Prostate gland (tissue), 2 donors: ENCODE results near the gene PHF11. TPM values are rescaled to one million over a fixed set of nuclear protein-coding genes. Genes with fewer than 3 reads are reported as not detected.

Experiments
- DNase-seq: peaks from one replicate; pipeline ENCODE4 v3.0.0-alpha.2; 2019; ENCODE audit warnings: low spot score
- H3K27ac ChIP-seq, 2 donors: fragments of 200-600 bp; sonication (generic); 2 replicates each; pipeline ENCODE4 v1.5.1; 2017 to 2019
- H3K27me3 ChIP-seq: fragments of 200-600 bp; sonication (generic); replicated peaks from 2 replicates; pipeline ENCODE4 v1.5.1; 2019; ENCODE audit not compliant: insufficient read depth
- H3K36me3 ChIP-seq, 2 donors: fragments of 200-600 bp; sonication (generic); 1 replicate in 1 of 2; 2 replicates in 1 of 2; pipeline versions ENCODE4 v1.5.1 to v1.8.1; 2017 to 2019
- H3K4me1 ChIP-seq: fragments of 200-600 bp; sonication (generic); replicated peaks from 2 replicates; pipeline ENCODE4 v1.5.1; 2019
- H3K4me3 ChIP-seq, 2 donors: fragments of 200-600 bp; sonication (generic); 2 replicates each; pipeline ENCODE4 v1.5.1; 2017 to 2019
- H3K9me3 ChIP-seq: fragments of 200-600 bp; sonication (generic); 2 replicates; pipeline ENCODE4 v1.5.1; 2017
- POLR2A ChIP-seq: fragments of 450-650 bp; IDR thresholded peaks from one replicate; pipeline ENCODE4 v1.6.1; 2016; ENCODE audit warnings: antibody characterized with exemption, mild to moderate bottlenecking
- POLR2AphosphoS5 ChIP-seq: sonication (generic); formaldehyde crosslinking; IDR thresholded peaks from one replicate; pipeline ENCODE4 v1.6.1; 2017; ENCODE audit warnings: antibody characterized with exemption
- WGBS: methylation state at CpG from one replicate; pipeline ENCODE4 v1.1.5; 2018; 5-methylcytosine and 5-hydroxymethylcytosine counted together
- intact Hi-C: fragments of 100-400 bp; cut with DNase I; formaldehyde crosslinking; loops from one replicate; pipeline ENCODE4 v1.14.2; 2022
- total RNA-seq, 2 donors: library from RNA; depleted of rRNA; stranded (reverse); fragments of >200 nt; gene quantifications; one replicate each; pipeline ENCODE4 v1.1.0, GENCODE V29; 2016
- TF ChIP-seq, protein P1 (sequence below), 4 experiments: fragments of 200-600 bp in 2 of 4; fragments of 450-650 bp in 2 of 4; sonication (generic) in 2 of 4; IDR thresholded peaks; 1 replicate in 3 of 4; 2 replicates in 1 of 4; pipeline ENCODE4 v1.5.1; 2016 to 2019; ENCODE audit warnings: antibody characterized with exemption in 4 of 4, mild to moderate bottlenecking in 2 of 4, moderate library complexity in 2 of 4

Gene PHF11
- total RNA-seq, 2 donors from 2014 or later = 28.5 to 29.5 TPM

DNA sequence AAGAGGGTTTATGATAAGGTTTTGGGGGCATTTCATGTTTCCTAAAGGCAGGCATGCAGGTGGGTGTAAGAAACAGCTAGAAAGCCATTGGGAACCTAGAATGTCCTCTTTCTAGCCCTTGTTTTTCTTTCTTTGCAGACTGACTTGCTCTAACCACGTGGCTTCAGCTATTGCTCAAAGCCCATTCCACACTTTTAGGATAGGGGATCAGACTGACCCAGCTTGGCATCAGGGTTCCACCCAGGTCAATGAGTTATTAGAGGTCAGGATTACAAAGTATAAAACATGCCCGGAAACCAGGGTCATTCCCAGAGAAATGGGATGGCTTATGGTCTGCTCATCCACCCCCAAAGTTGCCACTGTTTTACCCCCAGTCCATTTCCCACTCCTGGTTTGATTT lies 16.8 kb downstream of the PHF11 start:
- no peaks in the 10 kb centered on the region for H3K36me3 ChIP-seq
- no peaks in the 10 kb centered on the region for H3K4me1 ChIP-seq
- no peak overlapping the region for H3K4me3 ChIP-seq
- H3K27me3 ChIP-seq = no peaks in the 10 kb centered on the region
- 90% methylated on average over 2 of the region's 2 CpGs for WGBS
- intact Hi-C loops = no loop called here
- DNase-seq = no peak
- TF ChIP-seq, protein P1, sequence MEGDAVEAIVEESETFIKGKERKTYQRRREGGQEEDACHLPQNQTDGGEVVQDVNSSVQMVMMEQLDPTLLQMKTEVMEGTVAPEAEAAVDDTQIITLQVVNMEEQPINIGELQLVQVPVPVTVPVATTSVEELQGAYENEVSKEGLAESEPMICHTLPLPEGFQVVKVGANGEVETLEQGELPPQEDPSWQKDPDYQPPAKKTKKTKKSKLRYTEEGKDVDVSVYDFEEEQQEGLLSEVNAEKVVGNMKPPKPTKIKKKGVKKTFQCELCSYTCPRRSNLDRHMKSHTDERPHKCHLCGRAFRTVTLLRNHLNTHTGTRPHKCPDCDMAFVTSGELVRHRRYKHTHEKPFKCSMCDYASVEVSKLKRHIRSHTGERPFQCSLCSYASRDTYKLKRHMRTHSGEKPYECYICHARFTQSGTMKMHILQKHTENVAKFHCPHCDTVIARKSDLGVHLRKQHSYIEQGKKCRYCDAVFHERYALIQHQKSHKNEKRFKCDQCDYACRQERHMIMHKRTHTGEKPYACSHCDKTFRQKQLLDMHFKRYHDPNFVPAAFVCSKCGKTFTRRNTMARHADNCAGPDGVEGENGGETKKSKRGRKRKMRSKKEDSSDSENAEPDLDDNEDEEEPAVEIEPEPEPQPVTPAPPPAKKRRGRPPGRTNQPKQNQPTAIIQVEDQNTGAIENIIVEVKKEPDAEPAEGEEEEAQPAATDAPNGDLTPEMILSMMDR (IDR thresholded peaks at IDR 0.05) = no peak
- TF ChIP-seq POLR2AphosphoS5 (no peak), POLR2A (no peak)
- no peaks in the 10 kb centered on the region for H3K9me3 ChIP-seq
- no peak overlapping the region for H3K27ac ChIP-seq

DNA sequence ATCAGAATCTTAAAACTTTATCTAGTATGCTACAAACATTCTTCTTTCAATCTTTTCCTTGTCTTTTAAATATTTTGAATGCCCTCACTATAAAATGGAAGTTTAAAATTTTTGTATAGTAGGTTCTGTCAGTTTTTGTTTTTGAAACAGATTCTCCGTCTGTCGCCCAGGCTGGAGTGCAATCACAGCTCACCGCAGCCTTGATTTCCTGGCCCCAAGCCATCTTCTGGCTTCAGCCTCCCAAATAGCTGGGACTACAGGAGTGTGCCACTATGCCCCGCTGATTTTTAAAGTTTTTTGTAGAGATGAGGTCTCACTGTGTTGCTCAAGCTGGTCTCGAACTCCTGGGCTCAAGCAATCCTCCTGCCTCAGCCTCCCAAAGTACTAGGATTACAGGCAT lies 20.7 kb downstream of the PHF11 start:
- TF ChIP-seq POLR2A (no peak), POLR2AphosphoS5 (no peak)
- TF ChIP-seq, protein P1 (IDR thresholded peaks at IDR 0.05) = no peak

DNA sequence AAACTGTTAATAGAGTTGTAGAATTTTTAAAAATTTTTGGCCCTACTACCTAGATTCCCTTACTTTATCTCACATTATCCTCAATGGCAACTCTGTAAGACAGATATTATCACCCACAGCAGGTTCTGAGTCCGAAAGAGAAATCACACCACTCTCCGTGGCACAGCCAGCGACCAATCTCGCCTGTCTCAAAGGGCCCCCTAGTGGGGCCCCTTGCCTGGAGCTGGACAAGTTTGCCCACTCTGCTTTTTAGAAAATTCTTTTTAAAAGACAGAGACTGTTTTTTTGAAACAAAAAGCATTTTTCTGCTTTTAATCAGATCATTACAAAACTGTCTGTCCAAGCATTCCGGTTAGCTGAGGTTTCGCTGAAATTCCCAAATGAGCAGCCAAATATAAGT lies 21.7 kb downstream of the PHF11 start:
- no peak overlapping the region for H3K27ac ChIP-seq
- 78% methylated on average over 6 of the region's 6 CpGs for WGBS
- H3K36me3 ChIP-seq = no peaks in the 10 kb centered on the region
- intact Hi-C loops = no loop called here
- TF ChIP-seq POLR2AphosphoS5 = no peak
- TF ChIP-seq POLR2A = no peak
- TF ChIP-seq, protein P1 (IDR thresholded peaks at IDR 0.05) = no peak
- H3K4me3 ChIP-seq = no peak overlapping the region
- DNase-seq = no peak
- no peaks in the 10 kb centered on the region for H3K9me3 ChIP-seq
- no peaks in the 10 kb centered on the region for H3K27me3 ChIP-seq
- H3K4me1 ChIP-seq = no peaks in the 10 kb centered on the region

More for the DNA sequence above, 20.7 kb downstream of the PHF11 start:
- no peak for DNase-seq
- 92% methylated on average over 5 of the region's 5 CpGs for WGBS
- no peaks in the 10 kb centered on the region for H3K4me1 ChIP-seq
- no peak overlapping the region for H3K27ac ChIP-seq
- H3K4me3 ChIP-seq = no peak overlapping the region
- intact Hi-C loops = no loop called here
- no peaks in the 10 kb centered on the region for H3K27me3 ChIP-seq
- H3K36me3 ChIP-seq = no peaks in the 10 kb centered on the region
- no peaks in the 10 kb centered on the region for H3K9me3 ChIP-seq

DNA sequence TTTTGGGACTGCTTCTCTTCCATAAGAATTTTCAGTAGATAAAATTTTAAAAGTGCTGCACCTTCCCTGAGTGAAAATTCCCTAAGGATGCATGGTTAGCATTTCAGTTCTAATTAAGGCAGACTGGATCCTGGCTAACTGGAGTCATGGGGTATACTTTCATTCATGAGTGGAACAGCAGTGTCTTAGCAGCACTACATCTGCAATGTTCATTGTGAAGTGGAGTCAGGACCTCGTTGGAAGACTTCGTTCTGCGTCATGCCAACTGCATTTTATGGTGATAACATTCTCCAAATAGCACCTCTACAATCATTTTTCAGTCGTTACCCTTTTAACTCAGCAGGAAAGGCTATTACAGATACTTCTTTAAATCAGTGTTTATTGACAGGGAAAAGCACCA lies 25.5 kb downstream of the PHF11 start:
- Histone ChIP-seq H3K9me3 (no peaks in the 10 kb centered on the region), H3K4me1 (no peaks in the 10 kb centered on the region), H3K27ac (no peak overlapping the region), H3K36me3 (no peaks in the 10 kb centered on the region), H3K27me3 (no peaks in the 10 kb centered on the region), H3K4me3 (no peak overlapping the region)
- intact Hi-C loops = no loop called here
- no peak for TF ChIP-seq POLR2A
- TF ChIP-seq, protein P1 (IDR thresholded peaks at IDR 0.05) = no peak
- TF ChIP-seq POLR2AphosphoS5 = no peak
- 59% methylated on average over 4 of the region's 4 CpGs for WGBS
- DNase-seq = no peak

DNA sequence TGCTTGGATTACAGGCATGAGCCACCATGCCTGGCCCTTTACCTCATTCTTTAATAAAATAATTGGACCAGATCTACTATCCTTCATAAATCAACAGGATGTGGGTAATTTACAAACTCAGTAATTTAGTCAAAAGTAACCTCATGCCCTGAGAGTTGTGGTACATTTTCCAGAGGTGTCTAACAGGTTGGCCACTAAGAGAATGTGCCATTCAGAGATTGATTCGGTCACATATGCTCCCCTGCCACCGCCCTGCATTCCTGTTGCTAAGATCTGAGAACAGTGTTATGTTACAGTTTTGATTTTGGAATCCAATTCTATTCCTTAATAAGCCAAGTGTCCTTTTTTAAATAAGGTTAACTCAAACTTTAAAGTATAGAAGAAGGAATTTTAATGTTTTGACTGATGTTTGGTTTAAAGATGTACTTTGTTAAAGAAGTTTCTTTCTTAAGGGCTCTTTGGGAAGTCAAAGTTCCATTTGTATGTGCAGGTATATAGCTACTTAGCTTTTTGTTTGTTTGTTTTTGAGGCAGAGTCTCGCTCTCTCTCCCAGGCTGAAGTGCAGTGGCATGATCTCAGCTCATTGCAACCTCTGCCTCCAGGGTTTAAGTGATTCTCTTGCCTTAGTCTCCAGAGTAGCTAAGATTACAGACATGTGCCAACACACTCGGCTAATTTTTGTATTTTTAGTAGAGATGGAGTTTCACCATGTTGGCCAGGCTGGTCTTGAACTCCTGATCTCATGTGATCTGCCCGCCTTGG lies 29.2 kb downstream of the PHF11 start:
- intact Hi-C loops = no loop called here
- Histone ChIP-seq H3K36me3 (no peaks in the 10 kb centered on the region), H3K27me3 (no peaks in the 10 kb centered on the region), H3K27ac (no peak overlapping the region), H3K9me3 (no peaks in the 10 kb centered on the region), H3K4me3 (no peak overlapping the region), H3K4me1 (no peaks in the 10 kb centered on the region)
- WGBS = 91% methylated on average over 5 of the region's 5 CpGs
- DNase-seq = no peak
- TF ChIP-seq POLR2A (no peak), POLR2AphosphoS5 (no peak)
- TF ChIP-seq, protein P1 (IDR thresholded peaks at IDR 0.05) = no peak
